Activated B cell treated with CpG ODN at 0.5 μM for 24 hours (primary cell): ENCODE results near the gene CCDC97. TPM values are rescaled to one million over a fixed set of nuclear protein-coding genes. Genes with fewer than 3 reads are reported as not detected.

Experiments used
- ATAC-seq: fragments of 200-7000 bp; cut with Tn5 transposase; one replicate; pipeline ENCODE4 v1.10.0; 2021; ENCODE audit warnings: low read depth, mild to moderate bottlenecking, moderate library complexity
- CTCF ChIA-PET: fragments of 350-600 bp; sonication (Branson Sonifier 250); formaldehyde crosslinking; loops from one replicate; lab custom pipeline; 2021; ENCODE audit warnings: antibody characterized with exemption; lab: Charles Lee
- POLR2A ChIA-PET: fragments of 350-600 bp; sonication (Branson Sonifier 250); formaldehyde crosslinking; loops from one replicate; lab custom pipeline; 2021; ENCODE audit warnings: antibody characterized with exemption; lab: Charles Lee
- DNase-seq: peaks from one replicate; pipeline ENCODE4 v3.0.0; 2022
- H3K27ac Mint-ChIP-seq: one replicate; pipeline ENCODE4 v1.8.0; 2020; ENCODE audit warnings: mixed read lengths
- H3K27me3 Mint-ChIP-seq: one replicate; pipeline ENCODE4 v1.8.0; 2021; ENCODE audit warnings: mixed read lengths
- H3K36me3 Mint-ChIP-seq: one replicate; pipeline ENCODE4 v1.8.0; 2021; ENCODE audit warnings: low read depth, mixed read lengths
- H3K4me1 Mint-ChIP-seq: one replicate; pipeline ENCODE4 v1.8.0; 2021; ENCODE audit warnings: mixed read lengths
- H3K4me3 Mint-ChIP-seq: one replicate; pipeline ENCODE4 v1.8.0; 2020; ENCODE audit warnings: mild to moderate bottlenecking, mixed read lengths
- H3K9me3 Mint-ChIP-seq: one replicate; pipeline ENCODE4 v1.8.0; 2020; ENCODE audit warnings: mixed read lengths
- intact Hi-C: fragments of 100-400 bp; cut with micrococcal nuclease; formaldehyde crosslinking; loops from one replicate; pipeline ENCODE4 v1.15.1; 2024
- total RNA-seq: library from RNA; stranded (reverse); gene quantifications from 2 replicates; pipeline ENCODE4 v1.2.3, GENCODE V29; 2022
- TF ChIP-seq, protein P1 (sequence below): fragments of 200-600 bp; IDR thresholded peaks from one replicate; pipeline ENCODE4 v1.8.0; 2022; ENCODE audit warnings: antibody characterized with exemption, mild to moderate bottlenecking

CCDC97 gene
- total RNA-seq, 1 donor from 2014 or later, result 65.3 TPM

- Mint-ChIP-seq H3K4me3 (peak overlapping the region; percentile 96), H3K4me1 (peaks cover 48% of the 10 kb centered on the region), H3K9me3 (no peaks in the 10 kb centered on the region), H3K27ac (peak overlapping the region; percentile 99), H3K27me3 (no peaks in the 10 kb centered on the region), H3K36me3 (peaks cover 49% of the 10 kb centered on the region)
- CTCF ChIA-PET, result interaction anchor here (1.0 to 3.9 kb wide), 5 partner anchors 43 to 602 kb away, joined by 3 to 30 read pairs (median 5); partner anchors contain the start of gene B9D2
- ATAC-seq (no peak), DNase-seq (no peak)
- intact Hi-C loops, result loop anchor here (1.0 to 10.0 kb wide), 6 partner anchors 33 to 1422 kb away; partner anchors contain the start of genes B9D2, BCKDHA, CEACAM21 and EXOSC5
- POLR2A ChIA-PET, result interaction anchor here (0.6 to 5.5 kb wide), 20 partner anchors 8 to 1199 kb away, joined by 3 to 69 read pairs (median 10); partner anchors contain the start of genes B9D2, CCDC97, COQ8B and DMAC2
- TF ChIP-seq, protein P1, sequence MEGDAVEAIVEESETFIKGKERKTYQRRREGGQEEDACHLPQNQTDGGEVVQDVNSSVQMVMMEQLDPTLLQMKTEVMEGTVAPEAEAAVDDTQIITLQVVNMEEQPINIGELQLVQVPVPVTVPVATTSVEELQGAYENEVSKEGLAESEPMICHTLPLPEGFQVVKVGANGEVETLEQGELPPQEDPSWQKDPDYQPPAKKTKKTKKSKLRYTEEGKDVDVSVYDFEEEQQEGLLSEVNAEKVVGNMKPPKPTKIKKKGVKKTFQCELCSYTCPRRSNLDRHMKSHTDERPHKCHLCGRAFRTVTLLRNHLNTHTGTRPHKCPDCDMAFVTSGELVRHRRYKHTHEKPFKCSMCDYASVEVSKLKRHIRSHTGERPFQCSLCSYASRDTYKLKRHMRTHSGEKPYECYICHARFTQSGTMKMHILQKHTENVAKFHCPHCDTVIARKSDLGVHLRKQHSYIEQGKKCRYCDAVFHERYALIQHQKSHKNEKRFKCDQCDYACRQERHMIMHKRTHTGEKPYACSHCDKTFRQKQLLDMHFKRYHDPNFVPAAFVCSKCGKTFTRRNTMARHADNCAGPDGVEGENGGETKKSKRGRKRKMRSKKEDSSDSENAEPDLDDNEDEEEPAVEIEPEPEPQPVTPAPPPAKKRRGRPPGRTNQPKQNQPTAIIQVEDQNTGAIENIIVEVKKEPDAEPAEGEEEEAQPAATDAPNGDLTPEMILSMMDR, result no peak
These were observed 45.2 kb upstream of the CCDC97 start for GRCh38 chr19:41264581-41265394.

DNA sequence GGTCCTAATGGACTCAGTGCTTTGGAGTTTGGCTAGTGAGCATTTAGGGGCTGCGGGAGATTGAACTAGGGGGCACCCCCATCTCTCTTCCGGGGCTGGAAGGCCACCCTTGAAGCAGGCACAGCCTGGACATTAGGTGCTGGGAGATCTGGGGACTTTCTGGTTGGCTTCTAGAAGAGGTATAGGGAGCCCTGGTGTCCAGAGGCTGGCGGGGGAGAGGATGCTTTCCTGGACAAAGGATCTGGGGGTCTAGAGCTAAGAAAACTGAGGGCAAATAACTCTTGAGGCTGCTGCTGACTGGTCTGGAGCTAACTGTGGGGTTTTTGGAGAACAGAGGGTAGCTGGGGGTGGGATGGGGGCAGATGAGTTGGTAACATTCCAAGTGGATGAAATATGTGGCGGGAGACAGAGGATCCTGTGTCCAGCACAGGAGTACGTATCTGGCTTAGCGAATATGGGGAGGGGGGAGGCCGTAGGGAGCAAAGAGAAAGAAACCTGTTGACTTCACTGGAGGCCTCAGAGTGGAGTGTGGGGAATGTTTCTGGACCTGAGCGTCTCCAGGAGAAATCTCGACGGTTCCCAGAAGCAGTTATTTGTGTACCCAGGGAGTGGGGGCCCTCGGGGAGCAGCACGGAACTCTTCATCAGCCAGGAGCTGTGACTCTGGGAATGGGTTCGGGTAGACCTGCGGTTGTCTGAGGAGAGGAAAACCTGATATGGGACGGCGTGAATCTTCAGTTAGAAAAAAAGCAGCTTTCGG, 44.4 kb upstream of the CCDC97 start:
- ChIA-PET CTCF (interaction anchor here (1.3 kb wide), 1 partner anchor 61 kb away, joined by 3 read pairs; no protein-coding TSS in a partner anchor), POLR2A (interaction anchor here (3.6 to 5.5 kb wide), 5 partner anchors 32 to 99 kb away, joined by 39 to 69 read pairs (median 43); partner anchors contain the start of genes B9D2, CCDC97 and TGFB1)
- Mint-ChIP-seq H3K4me3 (peak overlapping the region; percentile 96), H3K27ac (peak overlapping the region; percentile 93), H3K36me3 (peaks cover 54% of the 10 kb centered on the region), H3K9me3 (no peaks in the 10 kb centered on the region), H3K27me3 (no peaks in the 10 kb centered on the region), H3K4me1 (peaks cover 48% of the 10 kb centered on the region)
- TF ChIP-seq, protein P1, result no peak
- ATAC-seq (no peak), DNase-seq (no peak)
- intact Hi-C loops, result loop anchor here (10.0 kb wide), 1 partner anchor 309 kb away; the partner anchor contains the start of gene CEACAM21

- no peak overlapping the region for H3K27ac Mint-ChIP-seq
- no peak overlapping the region for H3K4me3 Mint-ChIP-seq
- H3K9me3 Mint-ChIP-seq, result no peaks in the 10 kb centered on the region
- peaks cover 32% of the 10 kb centered on the region for H3K4me1 Mint-ChIP-seq
- H3K36me3 Mint-ChIP-seq, result peaks cover 75% of the 10 kb centered on the region
- H3K27me3 Mint-ChIP-seq, result no peaks in the 10 kb centered on the region
- ATAC-seq (no peak), DNase-seq (no peak)
- intact Hi-C loops, result loop anchor here (10.0 kb wide), 1 partner anchor 306 kb away; the partner anchor contains the start of gene CEACAM21
- ChIA-PET CTCF (interaction anchor here (0.6 kb wide), 1 partner anchor 152 kb away, joined by 3 read pairs; no protein-coding TSS in a partner anchor), POLR2A (interaction anchor here (0.7 kb wide), 1 partner anchor 1332 kb away, joined by 6 read pairs; no protein-coding TSS in a partner anchor)
- TF ChIP-seq, protein P1, result no peak
These were observed 40.9 kb upstream of the CCDC97 start for GRCh38 chr19:41269055-41269454.

DNA sequence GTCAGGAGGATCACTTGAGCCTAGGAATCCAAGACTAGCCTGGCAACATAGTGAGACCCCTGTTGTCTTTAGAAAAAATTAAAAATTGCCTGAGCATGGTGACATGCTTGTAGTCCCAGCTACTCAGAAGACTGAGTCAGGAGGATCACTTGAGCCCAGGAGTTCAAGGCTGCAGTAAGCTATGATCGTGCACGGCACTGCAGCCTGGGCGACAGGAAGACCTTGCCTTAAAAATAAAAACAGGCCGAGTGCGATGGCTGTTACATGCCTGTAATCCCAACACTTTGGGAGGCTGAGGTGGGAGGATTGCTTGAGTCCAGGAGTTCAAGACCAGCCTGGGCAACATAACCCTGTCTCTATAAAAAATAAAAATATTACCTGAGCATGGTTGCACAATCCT, 40.4 kb upstream of the CCDC97 start:
- intact Hi-C loops, result loop anchor here (10.0 kb wide), 1 partner anchor 305 kb away; the partner anchor contains the start of gene CEACAM21
- peaks cover 30% of the 10 kb centered on the region for H3K4me1 Mint-ChIP-seq
- DNase-seq, result no peak
- TF ChIP-seq, protein P1, result no peak
- ChIA-PET POLR2A (interaction anchor here (0.7 kb wide), 1 partner anchor 1332 kb away, joined by 6 read pairs; no protein-coding TSS in a partner anchor), CTCF (interaction anchor here (0.6 kb wide), 1 partner anchor 151 kb away, joined by 3 read pairs; no protein-coding TSS in a partner anchor)
- no peak overlapping the region for H3K27ac Mint-ChIP-seq
- no peaks in the 10 kb centered on the region for H3K9me3 Mint-ChIP-seq
- H3K4me3 Mint-ChIP-seq, result no peak overlapping the region
- no peak for ATAC-seq
- H3K36me3 Mint-ChIP-seq, result peaks cover 79% of the 10 kb centered on the region
- H3K27me3 Mint-ChIP-seq, result no peaks in the 10 kb centered on the region
